Measurements from ENCODE around the gene RPL32. TPM values are rescaled to one million over a fixed set of nuclear protein-coding genes. Genes with fewer than 3 reads are reported as not detected.

RPL32 gene
- total RNA-seq, 1 donor from 2014 or later: 3,423 TPM

DNA sequence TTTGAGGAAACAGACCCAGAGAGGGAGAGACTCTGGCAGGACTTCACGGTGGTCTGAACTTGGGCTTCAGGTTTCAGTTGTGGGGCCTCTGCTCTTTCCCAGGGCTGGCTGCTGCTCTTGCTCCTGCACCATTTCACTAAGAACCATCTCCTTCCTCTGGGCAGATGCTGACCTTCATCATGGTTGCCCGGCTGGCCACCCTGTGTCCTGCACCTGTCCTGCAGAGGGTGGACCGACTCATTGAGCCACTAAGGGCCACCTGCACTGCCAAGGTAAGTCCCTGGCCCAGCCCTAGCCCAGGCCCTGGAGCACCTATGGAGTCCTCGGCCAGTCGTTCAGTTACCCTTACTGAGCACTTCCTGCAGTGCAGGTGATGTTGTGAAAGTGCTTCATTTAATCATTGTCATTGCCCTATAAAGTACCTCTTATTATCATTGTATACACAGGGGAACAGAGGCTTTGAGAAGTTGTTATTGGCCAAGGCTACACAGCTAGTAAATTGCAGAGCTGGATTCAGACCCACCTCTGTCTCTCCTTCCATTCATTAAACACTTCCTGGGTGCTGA, 10.0 kb downstream of the RPL32 start:
- TF ChIP-seq, protein P1, sequence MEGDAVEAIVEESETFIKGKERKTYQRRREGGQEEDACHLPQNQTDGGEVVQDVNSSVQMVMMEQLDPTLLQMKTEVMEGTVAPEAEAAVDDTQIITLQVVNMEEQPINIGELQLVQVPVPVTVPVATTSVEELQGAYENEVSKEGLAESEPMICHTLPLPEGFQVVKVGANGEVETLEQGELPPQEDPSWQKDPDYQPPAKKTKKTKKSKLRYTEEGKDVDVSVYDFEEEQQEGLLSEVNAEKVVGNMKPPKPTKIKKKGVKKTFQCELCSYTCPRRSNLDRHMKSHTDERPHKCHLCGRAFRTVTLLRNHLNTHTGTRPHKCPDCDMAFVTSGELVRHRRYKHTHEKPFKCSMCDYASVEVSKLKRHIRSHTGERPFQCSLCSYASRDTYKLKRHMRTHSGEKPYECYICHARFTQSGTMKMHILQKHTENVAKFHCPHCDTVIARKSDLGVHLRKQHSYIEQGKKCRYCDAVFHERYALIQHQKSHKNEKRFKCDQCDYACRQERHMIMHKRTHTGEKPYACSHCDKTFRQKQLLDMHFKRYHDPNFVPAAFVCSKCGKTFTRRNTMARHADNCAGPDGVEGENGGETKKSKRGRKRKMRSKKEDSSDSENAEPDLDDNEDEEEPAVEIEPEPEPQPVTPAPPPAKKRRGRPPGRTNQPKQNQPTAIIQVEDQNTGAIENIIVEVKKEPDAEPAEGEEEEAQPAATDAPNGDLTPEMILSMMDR (IDR thresholded peaks at IDR 0.05; ENCODE audit: insufficient read depth, low read length, poor library complexity, severe bottlenecking): no peak
- Histone ChIP-seq H3K27me3 (ENCODE audit: control insufficient read depth, insufficient read depth, low read length) (no peaks in the 10 kb centered on the region), H3K36me3 (ENCODE audit: control insufficient read depth, insufficient read depth, low read length) (peaks cover 2% of the 10 kb centered on the region), H3K4me3 (ENCODE audit: low read depth, low read length) (no peak overlapping the region)
- no peak for DNase-seq (ENCODE audit: low read depth)

DNA sequence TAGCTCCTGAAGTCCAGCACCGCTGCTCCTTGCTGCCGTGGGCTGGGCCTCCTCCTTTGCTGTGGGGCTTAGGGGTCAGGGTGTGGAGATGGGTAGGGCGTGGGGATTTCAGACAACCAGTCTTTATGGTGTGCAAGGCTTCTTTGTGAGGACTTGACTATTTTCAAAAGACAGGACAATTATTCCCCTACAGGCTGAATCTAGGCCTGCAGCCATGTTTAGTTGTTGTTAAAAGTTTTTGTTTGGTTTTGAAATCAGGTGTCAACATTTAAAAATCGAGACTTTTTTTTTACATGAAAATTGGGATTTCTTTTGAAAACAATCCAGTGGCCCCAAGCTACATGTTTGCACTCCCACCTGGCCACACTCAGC, 10.6 kb downstream of the RPL32 start:
- Histone ChIP-seq H3K4me3 (ENCODE audit: low read depth, low read length) (no peak overlapping the region), H3K27me3 (ENCODE audit: control insufficient read depth, insufficient read depth, low read length) (no peaks in the 10 kb centered on the region), H3K36me3 (ENCODE audit: control insufficient read depth, insufficient read depth, low read length) (peaks cover 2% of the 10 kb centered on the region)
- DNase-seq (ENCODE audit: low read depth): no peak
- TF ChIP-seq, protein P1 (IDR thresholded peaks at IDR 0.05; ENCODE audit: insufficient read depth, low read length, poor library complexity, severe bottlenecking): no peak

GRCh38 chr3:12829886-12830784, 11.2 kb downstream of the RPL32 start:
- H3K36me3 ChIP-seq (ENCODE audit: control insufficient read depth, insufficient read depth, low read length): no peaks in the 10 kb centered on the region
- no peak for DNase-seq (ENCODE audit: low read depth)
- TF ChIP-seq, protein P1 (IDR thresholded peaks at IDR 0.05; ENCODE audit: insufficient read depth, low read length, poor library complexity, severe bottlenecking): no peak
- H3K27me3 ChIP-seq (ENCODE audit: control insufficient read depth, insufficient read depth, low read length): no peaks in the 10 kb centered on the region
- H3K4me3 ChIP-seq (ENCODE audit: low read depth, low read length): no peak overlapping the region

DNA sequence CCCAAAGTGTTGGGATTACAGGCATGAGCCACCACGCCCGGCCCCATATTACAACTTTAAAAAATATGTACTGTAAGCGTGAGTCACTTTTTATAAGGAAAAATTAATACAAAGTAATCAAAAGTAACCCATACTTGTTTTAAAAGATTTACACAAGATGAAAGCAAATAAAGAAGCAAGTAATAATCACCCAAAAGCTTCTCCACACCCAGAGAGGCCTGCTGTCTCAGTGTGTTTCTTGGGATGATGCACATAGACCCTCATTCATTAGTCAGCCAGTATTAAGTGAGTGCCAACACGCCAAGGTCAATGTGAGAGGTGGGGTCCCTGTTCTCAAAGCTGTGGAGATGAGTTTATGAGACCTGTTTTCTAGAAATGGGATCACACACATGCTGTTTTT, 12.0 kb downstream of the RPL32 start:
- no peak overlapping the region for H3K4me3 ChIP-seq (ENCODE audit: low read depth, low read length)
- no peaks in the 10 kb centered on the region for H3K36me3 ChIP-seq (ENCODE audit: control insufficient read depth, insufficient read depth, low read length)
- TF ChIP-seq, protein P1 (IDR thresholded peaks at IDR 0.05; ENCODE audit: insufficient read depth, low read length, poor library complexity, severe bottlenecking): no peak
- no peaks in the 10 kb centered on the region for H3K27me3 ChIP-seq (ENCODE audit: control insufficient read depth, insufficient read depth, low read length)
- no peak for DNase-seq (ENCODE audit: low read depth)

- TF ChIP-seq, protein P1 (IDR thresholded peaks at IDR 0.05; ENCODE audit: insufficient read depth, low read length, poor library complexity, severe bottlenecking): no peak
- Histone ChIP-seq H3K27me3 (ENCODE audit: control insufficient read depth, insufficient read depth, low read length) (no peaks in the 10 kb centered on the region), H3K4me3 (ENCODE audit: low read depth, low read length) (no peak overlapping the region), H3K36me3 (ENCODE audit: control insufficient read depth, insufficient read depth, low read length) (no peaks in the 10 kb centered on the region)
- DNase-seq (ENCODE audit: low read depth): no peak
These were observed 12.6 kb downstream of the RPL32 start for GRCh38 chr3:12828751-12829150.
